Ectodermal cell (in vitro differentiated cells): ENCODE data around the gene CFAP90.

ENCODE experiments used
- H3K27ac ChIP-seq: 2 replicates; pipeline ENCODE4 v1.7.0; 2013; ENCODE audit warnings: mild to moderate bottlenecking, low read depth, low read length; ENCODE audit not compliant: insufficient read depth, poor library complexity, severe bottlenecking
- H3K27me3 ChIP-seq: 2 replicates; pipeline ENCODE4 v1.7.0; 2013; ENCODE audit warnings: mild to moderate bottlenecking, low read length; ENCODE audit not compliant: insufficient read depth, control insufficient read depth, poor library complexity, severe bottlenecking
- H3K36me3 ChIP-seq: one replicate; pipeline ENCODE4 v1.7.0; 2013; ENCODE audit warnings: low read length; ENCODE audit not compliant: control insufficient read depth, insufficient read depth
- H3K4me1 ChIP-seq: one replicate; pipeline ENCODE4 v1.7.0; 2013; ENCODE audit warnings: low read length; ENCODE audit not compliant: control insufficient read depth, insufficient read depth
- H3K4me3 ChIP-seq: 2 replicates; pipeline ENCODE4 v1.7.0; 2013; ENCODE audit warnings: low read depth, low read length, control low read depth; ENCODE audit not compliant: insufficient read depth
- H3K9me3 ChIP-seq: 2 replicates; pipeline ENCODE4 v1.7.0; 2013; ENCODE audit warnings: mild to moderate bottlenecking, low read length, moderate library complexity; ENCODE audit not compliant: control insufficient read depth
- WGBS, 2 experiments: methylation state at CpG; one replicate each; pipeline ENCODE4 v1.1.7; 2013; ENCODE audit warnings: missing lambda C conversion rate in 2 of 2; 5-methylcytosine and 5-hydroxymethylcytosine counted together

CFAP90 gene

GRCh38 chr5:7811715-7812114, 39.2 kb downstream of the CFAP90 start:
- 92 to 95% methylated on average over 5 of the region's 5 CpGs for WGBS, 2 experiments

GRCh38 chr5:7808998-7809397, 41.9 kb downstream of the CFAP90 start:
- Histone ChIP-seq H3K4me3 (no peak overlapping the region), H3K27me3 (no peaks in the 10 kb centered on the region), H3K9me3 (no peaks in the 10 kb centered on the region), H3K36me3 (no peaks in the 10 kb centered on the region), H3K27ac (no peak overlapping the region), H3K4me1 (no peaks in the 10 kb centered on the region)
- WGBS, 2 experiments, result 94 to 97% methylated on average over 3 to 4 of the region's 4 CpGs

More at GRCh38 chr5:7811715-7812114, 39.2 kb downstream of the CFAP90 start:
- Histone ChIP-seq H3K4me3 (no peak overlapping the region), H3K36me3 (no peaks in the 10 kb centered on the region), H3K27ac (no peak overlapping the region), H3K27me3 (no peaks in the 10 kb centered on the region), H3K4me1 (no peaks in the 10 kb centered on the region), H3K9me3 (no peaks in the 10 kb centered on the region)

- no peaks in the 10 kb centered on the region for H3K36me3 ChIP-seq
- WGBS, 2 experiments, result 90 to 96% methylated on average over 2 of the region's 2 CpGs
- no peaks in the 10 kb centered on the region for H3K9me3 ChIP-seq
- H3K27ac ChIP-seq, result no peak overlapping the region
- no peak overlapping the region for H3K4me3 ChIP-seq
- H3K4me1 ChIP-seq, result no peaks in the 10 kb centered on the region
- no peaks in the 10 kb centered on the region for H3K27me3 ChIP-seq
Observed at GRCh38 chr5:7805379-7805778, 45.6 kb downstream of the CFAP90 start.

- Histone ChIP-seq H3K27ac (no peak overlapping the region), H3K9me3 (no peaks in the 10 kb centered on the region), H3K36me3 (no peaks in the 10 kb centered on the region), H3K27me3 (no peaks in the 10 kb centered on the region), H3K4me3 (no peak overlapping the region), H3K4me1 (no peaks in the 10 kb centered on the region)
- WGBS, 2 experiments, result 96 to 100% methylated on average over 1 of the region's 2 CpGs
Observed at GRCh38 chr5:7803937-7804336, 47.0 kb downstream of the CFAP90 start.

- Histone ChIP-seq H3K4me1 (no peaks in the 10 kb centered on the region), H3K36me3 (no peaks in the 10 kb centered on the region), H3K27ac (no peak overlapping the region), H3K27me3 (no peaks in the 10 kb centered on the region), H3K4me3 (no peak overlapping the region), H3K9me3 (no peaks in the 10 kb centered on the region)
- 93 to 95% methylated on average over 5 of the region's 6 CpGs for WGBS, 2 experiments
Observed at GRCh38 chr5:7802855-7803254, 48.1 kb downstream of the CFAP90 start.

- H3K36me3 ChIP-seq, result no peaks in the 10 kb centered on the region
- no peak overlapping the region for H3K27ac ChIP-seq
- WGBS, 2 experiments, result 93 to 95% methylated on average over 14 of the region's 14 CpGs
- H3K27me3 ChIP-seq, result no peaks in the 10 kb centered on the region
- H3K9me3 ChIP-seq, result no peaks in the 10 kb centered on the region
- no peaks in the 10 kb centered on the region for H3K4me1 ChIP-seq
- H3K4me3 ChIP-seq, result no peak overlapping the region
Observed at GRCh38 chr5:7801891-7802614, 48.9 kb downstream of the CFAP90 start.

- no peak overlapping the region for H3K27ac ChIP-seq
- H3K27me3 ChIP-seq, result no peaks in the 10 kb centered on the region
- 33 to 46% methylated on average over 2 to 3 of the region's 3 CpGs for WGBS, 2 experiments
- no peaks in the 10 kb centered on the region for H3K9me3 ChIP-seq
- no peak overlapping the region for H3K4me3 ChIP-seq
- no peaks in the 10 kb centered on the region for H3K36me3 ChIP-seq
- peaks cover 17% of the 10 kb centered on the region for H3K4me1 ChIP-seq
Observed at GRCh38 chr5:7795306-7795705, 55.6 kb downstream of the CFAP90 start.

- H3K4me3 ChIP-seq, result no peak overlapping the region
- WGBS, 2 experiments, result 85 to 91% methylated on average over 1 of the region's 1 CpG
- peaks cover 17% of the 10 kb centered on the region for H3K4me1 ChIP-seq
- H3K9me3 ChIP-seq, result no peaks in the 10 kb centered on the region
- H3K27ac ChIP-seq, result no peak overlapping the region
- H3K27me3 ChIP-seq, result no peaks in the 10 kb centered on the region
- H3K36me3 ChIP-seq, result no peaks in the 10 kb centered on the region
Observed at GRCh38 chr5:7794823-7795222, 56.1 kb downstream of the CFAP90 start.

- Histone ChIP-seq H3K27me3 (no peaks in the 10 kb centered on the region), H3K27ac (no peak overlapping the region), H3K9me3 (no peaks in the 10 kb centered on the region), H3K4me1 (peaks cover 17% of the 10 kb centered on the region), H3K4me3 (no peak overlapping the region), H3K36me3 (no peaks in the 10 kb centered on the region)
- 39 to 51% methylated on average over 4 to 5 of the region's 5 CpGs for WGBS, 2 experiments
Observed at GRCh38 chr5:7794311-7794710, 56.6 kb downstream of the CFAP90 start.

- Histone ChIP-seq H3K4me1 (peaks cover 17% of the 10 kb centered on the region), H3K27ac (no peak overlapping the region), H3K36me3 (no peaks in the 10 kb centered on the region), H3K27me3 (no peaks in the 10 kb centered on the region), H3K9me3 (no peaks in the 10 kb centered on the region), H3K4me3 (no peak overlapping the region)
- WGBS, 2 experiments, result 87 to 93% methylated on average over 5 of the region's 5 CpGs
Observed at GRCh38 chr5:7793895-7794294, 57.0 kb downstream of the CFAP90 start.
